Measurements from ENCODE around the gene GABRD.

Gene GABRD

DNA sequence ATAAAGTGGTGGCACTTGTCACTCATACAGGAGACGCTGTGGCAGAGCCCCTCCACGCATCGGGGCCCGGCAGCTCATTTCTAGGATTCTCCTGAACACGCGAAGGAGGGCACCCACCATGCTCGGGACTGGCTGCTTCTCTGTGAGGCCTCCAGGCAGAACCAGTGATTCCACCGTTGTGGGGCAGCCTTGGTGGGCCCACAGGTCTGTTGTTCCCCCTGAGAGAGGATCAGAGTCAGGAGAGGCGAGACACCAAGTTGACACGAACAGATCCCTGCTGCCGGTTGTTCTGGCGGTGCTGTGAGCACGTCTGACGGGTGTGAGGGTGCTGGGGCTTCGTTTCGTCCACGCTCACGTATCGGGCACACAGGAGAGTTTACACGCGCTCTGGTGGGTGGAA, 57.7 kb downstream of the GABRD start:
- no peak for DNase-seq (ENCODE audit: low spot score)

DNA sequence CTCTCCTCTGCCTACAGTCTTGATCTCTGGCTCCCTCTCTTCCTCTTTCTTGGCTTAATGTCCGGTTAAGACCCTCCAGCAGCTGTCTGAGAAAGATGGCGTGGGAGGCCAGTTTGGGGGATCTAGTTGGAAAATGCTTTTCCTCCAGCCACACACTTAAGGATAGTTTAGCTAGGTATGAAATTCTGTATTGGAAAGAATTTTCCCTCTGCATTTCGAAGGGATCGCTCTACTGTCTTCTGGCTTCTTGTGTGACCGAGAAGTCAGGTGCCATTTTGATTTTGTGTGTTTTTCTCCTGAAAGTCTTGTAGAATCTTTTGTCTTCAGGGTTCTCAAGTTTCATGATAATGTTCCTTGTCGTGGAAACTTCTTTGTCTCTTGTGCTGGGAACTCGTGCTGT, 59.0 kb downstream of the GABRD start:
- DNase-seq (ENCODE audit: low spot score): no peak

DNA sequence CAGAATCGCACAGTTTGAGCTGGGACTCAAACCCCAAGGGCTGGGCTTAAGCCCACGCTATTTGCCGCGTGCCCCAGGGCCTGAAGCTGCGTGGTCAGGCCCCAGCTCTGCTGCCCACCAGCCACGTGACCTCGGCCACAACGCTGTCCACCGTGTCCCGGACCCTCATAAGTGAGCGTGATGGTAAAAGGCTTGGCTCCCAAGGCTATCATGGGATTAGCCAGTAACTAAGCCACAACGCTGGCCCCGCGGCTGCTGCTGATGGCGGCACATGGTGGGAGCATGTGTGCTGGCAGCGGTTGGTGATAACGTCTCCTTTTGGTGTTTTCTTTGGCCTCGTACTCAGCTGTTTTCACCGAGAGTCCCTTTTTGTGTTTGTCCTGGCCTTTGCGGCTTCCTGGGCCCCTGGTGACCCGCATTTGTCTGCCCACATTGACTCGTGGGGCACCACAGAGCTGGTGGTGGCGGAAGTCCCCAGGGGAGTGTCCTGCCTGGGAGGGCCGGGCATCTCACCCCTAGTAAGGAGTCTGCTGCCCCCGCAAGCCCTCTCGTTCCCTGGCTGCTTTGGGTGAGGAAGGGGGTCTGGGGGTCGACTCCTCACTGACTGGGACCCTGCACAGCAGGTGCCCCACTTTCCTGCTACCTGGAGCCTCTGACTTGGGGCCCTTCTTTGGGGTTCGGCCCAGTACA, 60.4 kb downstream of the GABRD start:
- DNase-seq (ENCODE audit: low spot score): no peak

DNA sequence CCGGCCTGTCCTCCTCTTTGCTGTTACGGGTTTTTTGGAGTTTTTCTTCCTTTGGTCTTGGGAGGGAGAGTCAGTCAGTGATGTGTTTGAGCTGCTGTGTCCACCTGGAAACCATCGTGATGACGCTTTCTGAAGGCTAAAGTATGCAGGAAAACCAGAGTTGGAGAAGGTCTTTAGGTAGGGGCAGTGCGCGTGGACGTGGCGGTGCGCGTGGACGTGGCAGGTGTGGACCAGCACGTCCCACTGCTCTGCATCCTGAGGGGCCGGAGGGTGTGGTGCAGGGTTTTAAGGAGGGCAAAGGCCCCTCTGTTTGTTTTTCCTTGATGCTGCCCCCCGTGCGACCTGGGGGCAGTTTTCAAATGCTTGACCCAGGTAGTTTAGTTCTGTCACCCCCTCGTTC, 61.0 kb downstream of the GABRD start:
- no peak for DNase-seq (ENCODE audit: low spot score)
